DND-41 (cell line): ENCODE data around the gene JARID2.

Experiments used
- CTCF ChIP-seq: IDR thresholded peaks from 2 replicates; pipeline ENCODE4 v1.5.1; 2012; ENCODE audit warnings: borderline replicate concordance, low read length, moderate library complexity, mild to moderate bottlenecking; ENCODE audit not compliant: poor library complexity, severe bottlenecking; ENCODE audit errors: extremely low read depth
- EZH2 ChIP-seq: IDR thresholded peaks from 3 replicates; pipeline ENCODE4 v1.6.1; 2012; ENCODE audit warnings: borderline replicate concordance, low read depth, mild to moderate bottlenecking, moderate library complexity, low read length, inconsistent platforms; ENCODE audit not compliant: severe bottlenecking

- no peak for TF ChIP-seq CTCF
- no peak for TF ChIP-seq EZH2
Measured at GRCh38 chr6:15516923-15517560, 271.2 kb downstream of the JARID2 start.
